Astrocyte (in vitro differentiated cells and primary cell): Measurements from ENCODE around the gene CDC45.

Source experiments
- CTCF ChIP-seq: IDR thresholded peaks from 2 replicates; pipeline ENCODE4 v1.5.1; 2011; ENCODE audit warnings: low read depth, mild to moderate bottlenecking, inconsistent platforms, low read length, moderate library complexity; ENCODE audit not compliant: insufficient read depth
- EZH2 ChIP-seq: IDR thresholded peaks from 2 replicates; pipeline ENCODE4 v1.6.1; 2012; ENCODE audit warnings: mild to moderate bottlenecking, low read length, inconsistent platforms; ENCODE audit not compliant: insufficient read depth

GRCh38 chr22:19454156-19454555 lies 25.6 kb upstream of the CDC45 start:
- no peak for TF ChIP-seq CTCF
- no peak for TF ChIP-seq EZH2
